B cell (primary cell): ENCODE data around the gene CD247. TPM values are rescaled to one million over a fixed set of nuclear protein-coding genes. Genes with fewer than 3 reads are reported as not detected.

Source experiments
- ATAC-seq: fragments of 200-7000 bp; cut with Tn5 transposase; one replicate; pipeline ENCODE4 v1.10.0; 2021; ENCODE audit warnings: low read depth, mild to moderate bottlenecking, moderate number of reproducible peaks, moderate library complexity
- CTCF ChIA-PET: fragments of 350-600 bp; sonication (Branson Sonifier 250); formaldehyde crosslinking; loops from one replicate; lab custom pipeline; 2021; ENCODE audit warnings: antibody characterized with exemption, inconsistent platforms; lab: Charles Lee
- POLR2A ChIA-PET: fragments of 350-600 bp; sonication (Branson Sonifier 250); formaldehyde crosslinking; loops from one replicate; lab custom pipeline; 2021; ENCODE audit warnings: antibody characterized with exemption; lab: Charles Lee
- DNase-seq: peaks from one replicate; pipeline ENCODE4 v3.0.0; 2013
- H2AFZ ChIP-seq: 2 replicates; pipeline ENCODE4 v1.6.1; 2012; ENCODE audit warnings: mild to moderate bottlenecking, low read depth, low read length; ENCODE audit not compliant: insufficient read depth, poor library complexity, severe bottlenecking
- H3K27ac ChIP-seq, 2 donors: 1 replicate in 1 of 2; 2 replicates in 1 of 2; pipeline ENCODE4 v1.5.1; 2012 to 2013; ENCODE audit warnings: low read length in 2 of 2, mild to moderate bottlenecking in 2 of 2, moderate library complexity in 1 of 2
- H3K27me3 ChIP-seq, 4 experiments: fragments of 200-600 bp in 1 of 4; sonication (generic) in 1 of 4; replicated peaks in 1 of 4; 1 replicate in 2 of 4; 2 replicates in 2 of 4; pipeline versions ENCODE4 v1.6.1 to v1.7.0; 2013 to 2016; ENCODE audit warnings: low read length in 3 of 4, mild to moderate bottlenecking in 2 of 4, mixed read lengths in 1 of 4, moderate library complexity in 1 of 4; ENCODE audit not compliant: insufficient read depth in 4 of 4, control insufficient read depth in 3 of 4; ENCODE audit errors: control extremely low read depth in 1 of 4
- H3K36me3 ChIP-seq, 2 experiments: replicated peaks in 1 of 2; 1 replicate in 1 of 2; 2 replicates in 1 of 2; pipeline versions ENCODE4 v1.6.1 to v1.7.1; 2013; ENCODE audit warnings: low read length in 1 of 2; ENCODE audit not compliant: insufficient read depth in 2 of 2, control insufficient read depth in 1 of 2; ENCODE audit errors: control extremely low read depth in 1 of 2, extremely low read depth in 1 of 2
- H3K4me1 ChIP-seq, 2 donors: fragments of 200-600 bp in 1 of 2; sonication (generic) in 1 of 2; 1 replicate in 1 of 2; 2 replicates in 1 of 2; pipeline versions ENCODE4 v1.5.1 to v1.6.1; 2013 to 2017; ENCODE audit warnings: low read length in 2 of 2; ENCODE audit not compliant: control insufficient read depth in 2 of 2, insufficient read depth in 2 of 2
- H3K4me2 ChIP-seq: replicated peaks from 2 replicates; pipeline ENCODE3; 2012; ENCODE audit warnings: mild to moderate bottlenecking, low read depth, low read length; ENCODE audit not compliant: poor library complexity, severe bottlenecking
- H3K4me3 ChIP-seq, 5 experiments: fragments of 200-600 bp in 1 of 5; sonication (generic) in 1 of 5; 1 replicate in 3 of 5; 2 replicates in 2 of 5; pipeline versions ENCODE4 v1.5.1 to v1.7.0; 2011 to 2016; ENCODE audit warnings: low read length in 4 of 5, mild to moderate bottlenecking in 4 of 5, low read depth in 2 of 5, control low read depth in 1 of 5, moderate library complexity in 1 of 5; ENCODE audit not compliant: insufficient read depth in 1 of 5; ENCODE audit errors: control extremely low read depth in 1 of 5, extremely low read depth in 1 of 5
- H3K79me2 ChIP-seq: fragments of 200-600 bp; sonication (generic); one replicate; pipeline ENCODE4 v1.6.0; 2016; ENCODE audit warnings: low read length; ENCODE audit not compliant: control insufficient read depth, insufficient read depth
- H3K9ac ChIP-seq: fragments of 200-600 bp; sonication (generic); 2 replicates; pipeline ENCODE4 v1.6.1; 2017; ENCODE audit warnings: mild to moderate bottlenecking, low read length, moderate library complexity
- H3K9me3 ChIP-seq, 3 donors: one replicate each; pipeline versions ENCODE4 v1.6.1 to v1.7.1; 2013; ENCODE audit warnings: low read length in 2 of 3; ENCODE audit not compliant: control insufficient read depth in 2 of 3, insufficient read depth in 1 of 3; ENCODE audit errors: control extremely low read depth in 1 of 3
- H4K20me1 ChIP-seq: 2 replicates; pipeline ENCODE4 v1.6.0; 2012; ENCODE audit warnings: mild to moderate bottlenecking, low read length; ENCODE audit not compliant: insufficient read depth, control insufficient read depth, poor library complexity, severe bottlenecking
- H3K27ac Mint-ChIP-seq: one replicate; pipeline ENCODE4 v1.8.0; 2021; ENCODE audit warnings: mixed read lengths
- H3K27me3 Mint-ChIP-seq: one replicate; pipeline ENCODE4 v1.8.0; 2021; ENCODE audit warnings: mixed read lengths
- H3K4me1 Mint-ChIP-seq: one replicate; pipeline ENCODE4 v1.8.0; 2021; ENCODE audit warnings: mixed read lengths
- H3K4me3 Mint-ChIP-seq: one replicate; pipeline ENCODE4 v1.8.0; 2021; ENCODE audit warnings: mixed read lengths
- H3K9me3 Mint-ChIP-seq: one replicate; pipeline ENCODE4 v1.8.0; 2022; ENCODE audit warnings: mixed read lengths; ENCODE audit not compliant: insufficient read depth
- CTCF ChIP-seq: fragments of 200-600 bp; IDR thresholded peaks from one replicate; pipeline ENCODE4 v1.8.0; 2022; ENCODE audit warnings: antibody characterized with exemption, mild to moderate bottlenecking
- EZH2 ChIP-seq: IDR thresholded peaks from 2 replicates; pipeline ENCODE4 v1.6.1; 2012; ENCODE audit warnings: borderline replicate concordance, low read depth, mild to moderate bottlenecking, moderate library complexity, low read length; ENCODE audit not compliant: insufficient read depth, poor library complexity, severe bottlenecking
- WGBS: methylation state at CpG from one replicate; pipeline ENCODE4 v1.1.5; 2013; ENCODE audit warnings: missing lambda C conversion rate; ENCODE audit not compliant: insufficient coverage; 5-methylcytosine and 5-hydroxymethylcytosine counted together
- intact Hi-C: fragments of 100-400 bp; cut with micrococcal nuclease; formaldehyde crosslinking; loops from one replicate; pipeline ENCODE4 v1.10.0; 2022
- polyA plus RNA-seq: library from polyadenylated mRNA; depleted of rRNA; stranded (reverse); fragments of >200 nt; gene quantifications from 2 replicates; pipeline ENCODE4 v1.2.3, GENCODE V29; 2012
- total RNA-seq, 2 donors: library from RNA; stranded (reverse); fragments of 120-200 nt in 1 of 2; gene quantifications; 1 replicate in 1 of 2; 2 replicates in 1 of 2; pipeline versions ENCODE4 v1.2.3 to v1.2.4, GENCODE V29; 2013 to 2022

Gene CD247
- total and polyA plus RNA-seq, 2 donors (not counting 1 experiment from before 2014, with no cell fraction given), result 2.5 to 10.8 TPM

DNA sequence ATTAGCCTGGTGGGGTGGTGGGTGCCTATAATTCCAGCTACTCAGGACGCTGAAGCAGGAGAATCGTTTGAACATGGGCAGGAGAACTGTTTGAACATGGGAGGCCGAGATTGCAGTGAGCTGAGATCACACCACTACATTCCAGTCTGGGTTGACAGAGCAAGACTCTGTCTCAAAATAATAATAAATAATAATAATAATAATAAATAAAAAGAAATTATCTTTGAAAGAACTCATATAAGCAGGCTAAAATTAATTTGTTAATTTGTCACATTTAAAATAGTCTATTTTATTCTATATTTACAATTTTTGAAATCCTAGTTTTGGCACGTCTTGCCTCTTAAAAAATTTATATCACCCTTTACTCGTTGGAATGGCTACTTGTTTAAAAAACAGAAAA lies 27.6 kb downstream of the CD247 start:
- ATAC-seq, result no peak
- H3K9ac ChIP-seq, result no peak overlapping the region
- Mint-ChIP-seq H3K27ac (no peak overlapping the region), H3K9me3 (no peaks in the 10 kb centered on the region), H3K4me1 (no peaks in the 10 kb centered on the region), H3K27me3 (peaks cover 41% of the 10 kb centered on the region), H3K4me3 (no peak overlapping the region)
- no peaks in the 10 kb centered on the region for H3K36me3 ChIP-seq
- H3K4me1 ChIP-seq, result no peaks in the 10 kb centered on the region
- no peak overlapping the region for H3K4me3 ChIP-seq
- ChIA-PET CTCF (no interaction called here), POLR2A (no interaction called here)
- no CpG with 5 or more reads among the region's 5 CpGs for WGBS
- H3K4me2 ChIP-seq, result no peak overlapping the region
- peaks cover 0 to 28% (median 19%) of the 10 kb centered on the region in 4 experiments for H3K27me3 ChIP-seq
- no peak overlapping the region for H2AFZ ChIP-seq
- H4K20me1 ChIP-seq, result no peaks in the 10 kb centered on the region
- intact Hi-C loops, result no loop called here
- no peak for DNase-seq
- H3K27ac ChIP-seq, result no peak overlapping the region
- TF ChIP-seq CTCF (no peak), EZH2 (no peak)
- peaks cover 0 to 4% (median 0%) of the 10 kb centered on the region in 3 donors for H3K9me3 ChIP-seq
- no peaks in the 10 kb centered on the region for H3K79me2 ChIP-seq

DNA sequence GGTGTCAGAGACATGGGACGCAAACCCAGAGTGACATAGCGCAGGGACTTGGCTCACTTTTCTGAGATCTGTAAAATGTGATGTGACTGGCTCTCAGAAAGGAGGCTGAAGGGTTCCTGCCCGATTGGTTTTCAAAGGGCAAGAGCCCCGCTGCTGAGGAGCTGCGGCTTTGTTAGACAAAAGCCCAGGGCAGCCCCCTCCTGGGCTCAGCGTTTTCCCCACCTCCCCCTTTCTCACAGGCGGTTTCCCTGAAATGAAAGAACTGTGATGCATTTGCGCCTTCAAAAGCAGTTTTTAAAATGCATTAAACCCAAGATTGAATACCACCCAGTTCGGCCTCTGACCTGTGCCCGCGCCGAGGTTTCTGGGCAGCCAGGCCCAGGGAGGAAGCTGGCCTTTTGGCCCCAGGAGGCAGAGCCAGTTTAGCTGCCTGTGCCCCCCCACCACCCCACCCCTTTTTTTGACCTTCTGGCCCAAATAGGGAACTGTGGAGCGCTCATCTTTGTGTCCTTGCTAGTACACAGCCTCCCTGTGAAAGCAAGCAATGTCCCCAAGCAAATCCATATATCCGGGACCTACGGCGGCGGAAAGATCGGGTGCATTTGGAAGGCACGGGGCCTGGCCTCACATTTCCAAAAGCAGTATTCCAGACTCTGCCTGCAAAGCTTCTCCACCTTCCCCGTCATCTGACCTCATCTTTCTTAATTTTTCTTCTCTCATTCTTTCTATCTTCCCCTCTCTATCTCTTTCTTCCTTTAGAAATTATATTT lies 28.6 kb downstream of the CD247 start:
- Histone ChIP-seq H3K27ac (no peak overlapping the region), H3K9ac (no peak overlapping the region), H3K9me3 (peaks cover 0 to 4% (median 0%) of the 10 kb centered on the region in 3 donors), H2AFZ (no peak overlapping the region), H3K4me3 (no peak overlapping the region), H3K27me3 (peaks cover 0 to 26% (median 11%) of the 10 kb centered on the region in 4 experiments), H4K20me1 (no peaks in the 10 kb centered on the region), H3K4me1 (no peaks in the 10 kb centered on the region), H3K4me2 (no peak overlapping the region), H3K36me3 (no peaks in the 10 kb centered on the region), H3K79me2 (no peaks in the 10 kb centered on the region)
- ATAC-seq (no peak), DNase-seq (no peak)
- no peaks in the 10 kb centered on the region for H3K9me3 Mint-ChIP-seq
- 96% methylated on average over 20 of the region's 20 CpGs for WGBS
- intact Hi-C loops, result no loop called here
- TF ChIP-seq EZH2, result no peak
- TF ChIP-seq CTCF, result no peak
- no peaks in the 10 kb centered on the region for H3K4me1 Mint-ChIP-seq
- ChIA-PET POLR2A (no interaction called here), CTCF (no interaction called here)
- peaks cover 42% of the 10 kb centered on the region for H3K27me3 Mint-ChIP-seq
- no peak overlapping the region for H3K4me3 Mint-ChIP-seq
- H3K27ac Mint-ChIP-seq, result no peak overlapping the region
